CD4-positive, alpha-beta T cell treated with Interleukin-17A for 1 hour (primary cell): ENCODE data around the gene FANCC.
"Not testable (repeated sequence)": the region's sequence is repeated elsewhere in the genome, so short reads cannot be mapped to it uniquely, and the experiment has no call there.

Experiments
- DNase-seq: peaks from one replicate; pipeline ENCODE4 v3.0.0-alpha.2; 2020

FANCC gene

GRCh38 chr9:95329061-95329460, 11.6 kb upstream of the FANCC start:
- DNase-seq: not testable (repeated sequence)

- DNase-seq: no peak
Observed at GRCh38 chr9:95327239-95327865, 9.8 kb upstream of the FANCC start.

GRCh38 chr9:95325221-95325620, 7.7 kb upstream of the FANCC start:
- DNase-seq: no peak

- DNase-seq: no peak
Observed at GRCh38 chr9:95317893-95318211, 343 bp upstream of the FANCC start.

GRCh38 chr9:95316794-95317118, 753 bp downstream of the FANCC start:
- DNase-seq: no peak

- DNase-seq: no peak
Observed at GRCh38 chr9:95316274-95316673, 1.2 kb downstream of the FANCC start.

GRCh38 chr9:95315108-95315746, 2.3 kb downstream of the FANCC start:
- no peak for DNase-seq

- no peak for DNase-seq
Observed at GRCh38 chr9:95313010-95313498, 4.5 kb downstream of the FANCC start.

GRCh38 chr9:95311961-95312360, 5.5 kb downstream of the FANCC start:
- no peak for DNase-seq

GRCh38 chr9:95307538-95307937, 10.0 kb downstream of the FANCC start:
- no peak for DNase-seq

- DNase-seq: no peak
Observed at GRCh38 chr9:95306819-95307218, 10.7 kb downstream of the FANCC start.

- no peak for DNase-seq
Observed at GRCh38 chr9:95305770-95306492, 11.6 kb downstream of the FANCC start.

GRCh38 chr9:95302479-95302878, 15.0 kb downstream of the FANCC start:
- DNase-seq: no peak

- no peak for DNase-seq
Observed at GRCh38 chr9:95297760-95298159, 19.7 kb downstream of the FANCC start.

GRCh38 chr9:95297316-95297715, 20.2 kb downstream of the FANCC start:
- DNase-seq: no peak

GRCh38 chr9:95296761-95297160, 20.7 kb downstream of the FANCC start:
- DNase-seq: no peak

GRCh38 chr9:95293296-95293695, 24.2 kb downstream of the FANCC start:
- not testable (repeated sequence) for DNase-seq

- DNase-seq: no peak
Observed at GRCh38 chr9:95292226-95292625, 25.3 kb downstream of the FANCC start.

GRCh38 chr9:95286151-95286550, 31.4 kb downstream of the FANCC start:
- no peak for DNase-seq

GRCh38 chr9:95285307-95285706, 32.2 kb downstream of the FANCC start:
- DNase-seq: no peak

GRCh38 chr9:95284162-95285080, 33.1 kb downstream of the FANCC start:
- DNase-seq: no peak

- no peak for DNase-seq
Observed at GRCh38 chr9:95283673-95284072, 33.8 kb downstream of the FANCC start.

- no peak for DNase-seq
Observed at GRCh38 chr9:95282332-95282731, 35.2 kb downstream of the FANCC start.
